ENCODE measurements around the gene ZNF180. TPM values are rescaled to one million over a fixed set of nuclear protein-coding genes. Genes with fewer than 3 reads are reported as not detected.
"Not testable (repeated sequence)": the region's sequence is repeated elsewhere in the genome, so short reads cannot be mapped to it uniquely, and the experiment has no call there.

The ZNF180 gene
- total RNA-seq, 6 donors from 2014 or later = 6.3 to 14.3 (median 10.0) TPM

DNA sequence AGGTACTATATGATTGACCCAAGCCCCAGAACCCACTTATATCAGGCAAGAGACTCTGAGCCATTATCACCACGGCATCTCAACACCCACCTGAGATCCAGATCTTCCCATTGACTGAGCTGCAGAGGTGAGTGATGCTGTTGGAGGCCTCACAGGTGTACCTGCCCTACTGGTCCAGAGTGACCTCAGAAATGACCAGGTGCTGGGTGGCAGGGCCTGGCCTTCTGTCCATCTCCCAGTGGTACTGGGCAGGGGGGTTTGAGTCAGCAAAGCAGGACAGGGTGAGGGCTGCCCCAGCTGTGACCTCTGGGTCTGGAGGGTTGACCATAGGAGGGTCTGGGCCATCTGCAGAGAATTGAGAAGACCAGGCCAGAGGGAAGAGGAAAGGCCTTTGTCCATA lies 42.3 kb upstream of the ZNF180 start:
- DNase-seq = no peak
- 0% methylated on average over 1 of the region's 1 CpG; no CpG with 5 or more reads in 1 of the 2 donors for WGBS, 2 donors
- no peaks in the 10 kb centered on the region for H3K27me3 ChIP-seq
- no peak overlapping the region for H3K4me3 ChIP-seq
- no peaks in the 10 kb centered on the region for H3K4me1 ChIP-seq
- no peaks in the 10 kb centered on the region for H3K9me3 ChIP-seq
- H3K36me3 ChIP-seq = no peaks in the 10 kb centered on the region
- TF ChIP-seq, protein P1, sequence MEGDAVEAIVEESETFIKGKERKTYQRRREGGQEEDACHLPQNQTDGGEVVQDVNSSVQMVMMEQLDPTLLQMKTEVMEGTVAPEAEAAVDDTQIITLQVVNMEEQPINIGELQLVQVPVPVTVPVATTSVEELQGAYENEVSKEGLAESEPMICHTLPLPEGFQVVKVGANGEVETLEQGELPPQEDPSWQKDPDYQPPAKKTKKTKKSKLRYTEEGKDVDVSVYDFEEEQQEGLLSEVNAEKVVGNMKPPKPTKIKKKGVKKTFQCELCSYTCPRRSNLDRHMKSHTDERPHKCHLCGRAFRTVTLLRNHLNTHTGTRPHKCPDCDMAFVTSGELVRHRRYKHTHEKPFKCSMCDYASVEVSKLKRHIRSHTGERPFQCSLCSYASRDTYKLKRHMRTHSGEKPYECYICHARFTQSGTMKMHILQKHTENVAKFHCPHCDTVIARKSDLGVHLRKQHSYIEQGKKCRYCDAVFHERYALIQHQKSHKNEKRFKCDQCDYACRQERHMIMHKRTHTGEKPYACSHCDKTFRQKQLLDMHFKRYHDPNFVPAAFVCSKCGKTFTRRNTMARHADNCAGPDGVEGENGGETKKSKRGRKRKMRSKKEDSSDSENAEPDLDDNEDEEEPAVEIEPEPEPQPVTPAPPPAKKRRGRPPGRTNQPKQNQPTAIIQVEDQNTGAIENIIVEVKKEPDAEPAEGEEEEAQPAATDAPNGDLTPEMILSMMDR (IDR thresholded peaks at IDR 0.05) = no peak
- TF ChIP-seq POLR2AphosphoS5 (IDR thresholded peaks at IDR 0.05) (no peak), EP300 (IDR thresholded peaks at IDR 0.05) (no peak), POLR2A (IDR thresholded peaks at IDR 0.05) (no peak)
- peak in 1 of 2 donors; percentile 16 for ATAC-seq (ENCODE audit: low FRiP score in 2 of 2)
- H3K27ac ChIP-seq = no peak overlapping the region

DNA sequence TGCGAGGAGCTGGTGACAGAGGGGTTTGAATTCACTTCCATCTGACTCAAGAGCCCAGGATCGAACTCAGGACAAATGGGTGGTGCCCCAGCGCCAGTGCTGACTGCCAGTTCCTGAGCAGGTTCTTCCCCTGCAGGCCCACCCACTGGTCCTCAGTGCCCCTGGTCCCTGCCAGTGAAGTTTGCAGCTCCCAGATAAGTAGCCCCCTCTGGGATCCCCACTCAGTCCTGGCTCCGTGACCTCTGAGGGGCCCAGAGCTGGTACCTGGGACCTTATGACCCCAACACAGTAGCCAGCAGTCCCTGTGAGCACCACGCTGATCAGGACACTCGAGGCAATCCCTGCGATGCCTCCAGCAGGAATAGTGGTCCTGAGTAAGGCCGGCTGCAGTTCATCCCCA lies 40.4 kb upstream of the ZNF180 start:
- Histone ChIP-seq H3K36me3 (no peaks in the 10 kb centered on the region), H3K27me3 (no peaks in the 10 kb centered on the region), H3K4me3 (no peak overlapping the region), H3K4me1 (no peaks in the 10 kb centered on the region), H3K27ac (no peak overlapping the region), H3K9me3 (peaks cover 0 to under 1% (median 0%) of the 10 kb centered on the region in 4 donors)
- DNase-seq = no peak
- TF ChIP-seq POLR2AphosphoS5 (IDR thresholded peaks at IDR 0.05) (no peak), POLR2A (IDR thresholded peaks at IDR 0.05) (no peak), EP300 (IDR thresholded peaks at IDR 0.05) (no peak)
- TF ChIP-seq, protein P1 (IDR thresholded peaks at IDR 0.05) = no peak
- 75 to 78% methylated on average over 8 of the region's 8 CpGs for WGBS, 2 donors
- no peak for ATAC-seq (ENCODE audit: low FRiP score in 2 of 2)

DNA sequence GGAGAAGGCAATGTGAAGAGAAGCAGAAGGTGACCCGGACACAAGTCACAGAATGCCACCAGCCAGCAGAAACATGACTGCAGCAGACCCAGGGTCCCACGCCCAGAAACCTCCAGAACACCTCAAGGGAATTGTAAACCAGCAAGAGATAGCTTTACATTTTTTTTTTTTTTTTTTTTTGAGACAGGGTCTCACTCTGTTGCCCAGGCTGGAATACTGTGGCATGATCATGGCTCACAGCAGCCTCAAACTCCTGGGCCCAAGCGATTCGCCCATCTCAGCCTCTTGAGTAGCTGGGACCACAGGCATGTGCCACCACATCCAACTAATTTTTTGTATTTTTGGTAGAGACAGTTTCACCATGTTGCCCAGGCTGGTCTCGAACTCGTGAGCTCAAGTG lies 39.7 kb upstream of the ZNF180 start:
- ATAC-seq (ENCODE audit: low FRiP score in 2 of 2) = no peak
- Histone ChIP-seq H3K4me1 (no peaks in the 10 kb centered on the region), H3K27ac (no peak overlapping the region), H3K27me3 (no peaks in the 10 kb centered on the region), H3K9me3 (peaks cover 0 to 4% (median 0%) of the 10 kb centered on the region in 4 donors), H3K4me3 (no peak overlapping the region), H3K36me3 (no peaks in the 10 kb centered on the region)
- WGBS, 2 donors = 80 to 88% methylated on average over 6 of the region's 6 CpGs
- DNase-seq = no peak
- TF ChIP-seq, protein P1 (IDR thresholded peaks at IDR 0.05) = no peak
- TF ChIP-seq POLR2A (IDR thresholded peaks at IDR 0.05) (no peak), POLR2AphosphoS5 (IDR thresholded peaks at IDR 0.05) (no peak), EP300 (IDR thresholded peaks at IDR 0.05) (no peak)

DNA sequence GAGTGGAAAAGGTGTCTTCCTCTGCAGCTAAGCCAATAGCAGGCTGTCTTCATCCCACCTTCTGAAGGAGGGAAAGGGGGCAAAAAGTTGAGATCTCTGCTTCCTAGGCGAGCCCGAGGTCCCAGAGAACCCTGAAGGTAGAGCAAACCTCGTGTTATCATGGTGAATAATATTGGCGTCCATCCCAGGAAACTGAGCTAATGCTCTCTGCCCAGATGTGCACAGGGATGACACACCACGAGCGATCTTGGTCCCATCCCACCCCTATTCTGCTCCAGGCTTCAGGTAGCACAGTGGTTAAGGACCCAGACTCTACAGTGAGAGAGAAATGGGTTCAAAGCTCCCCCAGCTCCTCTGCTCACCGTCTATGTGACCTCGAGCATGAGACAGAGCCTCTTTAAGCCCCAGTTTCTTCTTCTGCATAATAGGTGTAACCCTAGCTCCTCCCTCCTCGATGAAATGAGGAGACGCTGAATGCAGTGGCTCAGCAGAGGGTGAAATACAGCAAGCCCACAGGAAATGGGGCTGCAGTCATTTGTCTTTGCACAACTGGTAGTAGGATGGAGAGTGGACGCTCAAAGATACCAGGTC lies 39.0 kb upstream of the ZNF180 start:
- ATAC-seq (ENCODE audit: low FRiP score in 2 of 2) = no peak
- Histone ChIP-seq H3K4me1 (no peaks in the 10 kb centered on the region), H3K4me3 (no peak overlapping the region), H3K27ac (no peak overlapping the region), H3K36me3 (no peaks in the 10 kb centered on the region), H3K9me3 (peaks cover 0 to 4% (median 0%) of the 10 kb centered on the region in 4 donors), H3K27me3 (no peaks in the 10 kb centered on the region)
- WGBS, 2 donors = 73 to 83% methylated on average over 7 to 11 of the region's 11 CpGs
- TF ChIP-seq EP300 (IDR thresholded peaks at IDR 0.05) (no peak), POLR2AphosphoS5 (IDR thresholded peaks at IDR 0.05) (no peak), POLR2A (IDR thresholded peaks at IDR 0.05) (no peak)
- TF ChIP-seq, protein P1 (IDR thresholded peaks at IDR 0.05) = no peak
- no peak for DNase-seq

GRCh38 chr19:44535361-44535760 lies 35.0 kb upstream of the ZNF180 start:
- ATAC-seq (ENCODE audit: low FRiP score in 2 of 2); H3K27ac ChIP-seq; H3K4me3 ChIP-seq; H3K36me3 ChIP-seq; H3K9me3 ChIP-seq; H3K27me3 ChIP-seq; DNase-seq; H3K4me1 ChIP-seq: not testable (repeated sequence)
- 65 to 66% methylated on average over 3 of the region's 3 CpGs for WGBS, 2 donors

All from upper lobe of left lung (tissue), 6 donors.